ENCODE data around the gene LY6G6C.

Gene LY6G6C, protein sequence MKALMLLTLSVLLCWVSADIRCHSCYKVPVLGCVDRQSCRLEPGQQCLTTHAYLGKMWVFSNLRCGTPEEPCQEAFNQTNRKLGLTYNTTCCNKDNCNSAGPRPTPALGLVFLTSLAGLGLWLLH

DNA sequence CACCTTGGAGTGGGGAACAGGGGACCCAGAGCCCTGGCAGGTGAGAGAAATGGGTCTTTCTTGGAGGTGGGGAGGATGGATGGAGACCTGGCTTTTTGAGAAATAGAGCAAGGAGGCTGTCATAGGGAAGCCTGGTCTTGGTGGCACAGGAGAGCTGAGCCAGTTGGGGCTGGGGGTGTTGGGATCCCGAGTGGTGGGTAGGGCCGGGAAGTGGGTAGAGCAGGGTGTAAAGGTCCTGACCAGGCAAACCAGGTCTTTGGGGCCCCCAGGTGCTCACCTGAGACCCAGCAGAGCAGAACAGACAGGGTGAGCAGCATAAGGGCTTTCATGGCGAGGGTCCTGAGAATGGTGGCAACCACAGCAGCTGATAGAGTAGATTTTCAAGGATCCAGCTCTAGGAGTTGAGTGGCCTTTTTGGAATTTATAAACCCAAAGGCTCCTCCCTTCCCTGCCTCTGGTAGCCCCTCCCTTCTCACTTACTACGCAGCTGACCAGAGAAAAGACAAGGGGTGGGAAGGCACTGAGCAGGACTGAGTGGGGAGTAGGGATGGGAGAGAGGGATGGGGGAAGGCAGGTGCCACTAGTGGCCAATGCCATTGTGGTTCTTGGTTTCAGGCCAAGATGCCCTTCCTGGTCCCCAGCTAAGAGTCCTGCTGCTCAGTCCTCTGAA, at the start of gene LY6G6C:
LY6G6C (minus strand) TSS at position 396 of the 670 bp plus-strand sequence; CDS start at position 329, 67 bp downstream.
- no peak for DNase-seq

DNA sequence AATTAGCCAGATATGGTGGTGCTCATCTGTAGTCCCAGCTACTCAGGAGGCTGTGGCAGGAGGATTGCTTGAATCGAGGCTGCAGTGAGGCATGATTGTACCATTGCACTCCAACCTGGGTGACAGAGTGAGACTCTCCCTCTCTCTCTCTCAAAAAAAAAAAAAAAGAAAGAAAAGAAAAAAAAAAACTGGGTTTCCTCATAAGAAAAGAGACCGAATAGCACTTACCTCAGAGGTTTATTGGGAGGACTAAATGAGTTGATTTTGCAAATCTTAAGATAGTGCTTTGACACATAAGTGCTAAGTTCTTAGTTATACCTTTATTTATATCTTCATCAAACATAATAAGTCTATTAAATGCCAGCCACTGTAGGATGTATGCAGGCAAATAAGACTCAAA, 49.3 kb upstream of the LY6G6C start:
- DNase-seq = no peak

DNA sequence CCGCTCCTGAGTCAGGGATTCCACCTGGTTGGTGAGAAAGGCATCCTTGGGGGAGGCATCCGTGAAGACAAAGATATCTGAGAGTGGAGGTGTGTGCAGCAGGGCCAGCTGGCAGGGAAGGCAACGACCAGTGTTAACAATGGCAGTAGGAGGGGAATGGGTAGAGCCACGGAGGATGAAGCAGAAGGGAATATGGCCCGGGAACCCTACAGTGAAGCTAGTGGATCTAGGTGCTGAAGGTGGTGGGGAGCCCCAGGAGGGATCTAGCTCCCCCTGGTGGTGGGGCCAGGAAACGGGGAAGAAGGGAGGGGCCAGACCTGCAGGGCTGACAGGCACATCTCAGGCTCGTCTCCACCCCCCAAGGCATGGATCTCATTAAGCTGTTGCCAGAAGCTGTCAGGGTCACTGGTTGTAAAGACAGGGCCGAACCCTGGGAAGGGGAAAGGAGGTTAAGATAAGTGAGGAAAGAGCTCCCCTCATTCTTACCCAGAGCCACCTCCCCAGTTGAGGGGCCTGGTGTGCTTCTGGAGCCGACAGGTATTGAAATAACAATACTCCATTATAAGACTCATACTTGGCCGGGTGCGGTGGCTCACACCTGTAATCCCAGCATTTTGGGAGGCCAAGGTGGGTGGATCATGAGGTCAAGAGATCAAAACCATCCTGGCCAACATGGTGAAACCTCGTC, 48.3 kb upstream of the LY6G6C start:
- DNase-seq = peak; percentile 87

DNA sequence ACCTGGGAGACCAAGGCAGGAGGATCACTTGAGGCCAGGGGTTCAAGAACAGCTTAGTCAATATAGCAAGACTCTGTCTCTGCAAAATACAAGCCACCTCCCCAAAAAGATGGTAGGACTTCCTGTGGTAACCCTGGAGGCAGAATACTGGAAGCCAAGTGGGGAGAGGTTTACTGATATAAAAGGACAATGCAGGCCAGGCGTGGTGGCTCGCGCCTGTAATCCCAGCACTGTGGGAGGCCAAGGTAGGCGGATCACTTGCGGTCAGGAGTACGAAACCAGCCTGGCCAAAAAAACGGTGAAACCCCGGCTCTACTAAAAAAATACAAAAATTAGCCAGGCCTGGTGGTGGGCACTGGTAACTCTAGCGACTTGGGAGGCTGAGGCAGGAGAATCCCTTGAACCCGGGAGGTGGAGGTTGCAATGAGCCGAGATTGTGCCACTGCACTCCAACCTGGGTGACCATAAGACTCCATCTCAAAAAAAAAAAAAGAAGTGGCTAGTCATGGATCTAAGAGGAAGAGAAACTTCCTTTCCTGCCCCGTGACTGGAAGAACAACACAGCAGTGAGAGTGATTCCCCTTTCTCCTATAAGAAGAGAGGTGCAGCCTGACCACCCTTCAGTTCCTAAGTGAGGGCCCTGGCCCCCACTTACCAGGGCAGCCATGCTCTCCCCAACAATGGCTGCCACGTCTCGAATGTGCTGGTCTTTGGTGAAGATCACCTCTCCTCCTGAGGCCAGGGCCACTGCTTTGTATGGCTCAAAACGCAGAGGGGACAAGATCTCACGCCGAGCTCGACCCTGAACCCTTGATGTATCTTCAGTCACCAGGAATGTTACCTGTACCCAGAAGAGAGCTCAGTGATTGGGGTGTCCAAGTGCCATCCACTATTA, 47.1 kb upstream of the LY6G6C start:
- no peak for DNase-seq

DNA sequence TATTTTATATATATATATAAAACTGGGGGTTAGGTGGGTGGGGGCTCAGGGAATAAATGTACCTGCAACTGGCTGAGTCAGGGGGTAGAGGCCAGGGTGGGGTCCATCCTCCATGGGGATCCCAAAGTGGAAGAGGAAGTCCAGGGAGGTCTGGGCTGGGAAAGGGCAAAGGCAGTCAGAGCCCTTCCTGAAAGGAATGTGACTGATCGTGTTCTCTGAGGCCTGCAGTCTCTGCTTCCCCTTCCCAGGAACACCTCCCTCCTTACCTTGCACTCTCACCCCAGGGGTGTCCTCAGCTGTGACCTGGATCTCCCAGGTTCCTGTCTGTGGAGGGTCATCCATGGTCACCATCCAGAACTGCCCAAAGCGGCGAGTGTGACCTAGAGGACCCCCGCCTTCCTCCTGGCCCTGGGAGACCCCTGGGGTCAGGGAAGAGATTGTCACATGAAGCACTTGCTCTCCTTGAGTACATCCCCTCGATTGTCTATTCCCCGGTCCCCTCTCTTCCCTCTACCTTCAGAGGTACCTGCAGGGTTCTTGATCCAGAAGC, 45.6 kb upstream of the LY6G6C start:
- no peak for DNase-seq

DNA sequence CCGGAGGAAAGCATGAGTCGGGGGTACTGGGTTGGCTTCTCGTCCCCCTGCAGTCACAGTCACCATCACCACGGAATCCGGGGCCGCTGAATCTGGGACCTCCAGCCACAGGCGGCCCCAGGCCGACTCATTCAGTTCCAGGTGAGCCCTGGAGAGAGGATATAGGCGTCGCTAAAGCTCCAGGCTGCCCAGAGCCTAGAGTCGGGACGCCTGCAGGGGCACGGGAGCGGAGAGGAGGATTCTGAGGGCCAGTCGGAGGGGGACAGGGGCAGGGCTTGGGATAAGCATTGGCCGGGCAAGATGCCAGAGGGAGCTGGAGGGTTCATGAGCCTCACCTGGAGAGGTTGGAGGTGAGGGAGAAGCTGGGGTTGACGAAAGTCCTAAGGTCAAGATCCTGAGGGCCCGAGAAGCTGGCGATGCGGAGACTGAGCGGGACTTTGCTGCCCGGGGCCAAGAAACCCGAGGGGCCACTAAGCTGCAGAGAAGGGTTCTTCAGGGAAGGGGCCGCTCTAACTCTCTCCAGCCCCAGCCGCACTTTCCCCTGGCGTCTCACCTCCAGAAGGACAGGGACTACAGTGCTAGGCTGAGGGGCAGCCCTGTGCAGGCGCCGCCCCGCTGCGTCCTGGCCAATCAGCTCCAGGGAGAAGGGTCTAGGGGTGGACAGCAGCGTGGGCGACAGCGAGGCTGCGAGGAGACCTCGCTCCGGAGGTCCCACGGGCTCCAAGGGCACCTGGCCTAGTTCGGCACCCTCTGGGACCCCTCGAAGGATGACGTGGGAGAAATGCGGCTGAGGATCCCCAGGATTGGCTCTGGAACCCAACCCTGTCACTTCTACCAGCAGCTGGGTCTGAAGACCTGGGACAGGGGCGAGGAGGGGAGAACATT, 44.6 kb upstream of the LY6G6C start:
- no peak for DNase-seq

DNA sequence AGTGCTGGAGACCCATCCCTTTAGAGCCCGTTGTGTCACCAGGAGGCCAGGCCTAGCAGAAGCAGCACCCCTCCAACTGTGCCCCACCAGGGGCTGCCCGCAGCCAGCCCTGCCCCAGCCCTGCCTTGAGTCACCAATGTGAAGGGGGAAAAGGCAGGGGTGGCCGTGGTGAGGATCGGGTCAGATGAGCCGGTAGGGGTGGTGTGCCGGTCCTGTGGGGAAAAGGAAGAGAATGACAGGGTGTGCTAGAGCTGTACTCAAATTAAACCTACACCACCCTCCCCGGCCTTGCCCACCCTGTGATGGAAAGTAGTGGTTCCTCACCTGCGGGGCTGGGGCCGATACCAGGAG, 44.0 kb upstream of the LY6G6C start:
- DNase-seq = no peak

DNA sequence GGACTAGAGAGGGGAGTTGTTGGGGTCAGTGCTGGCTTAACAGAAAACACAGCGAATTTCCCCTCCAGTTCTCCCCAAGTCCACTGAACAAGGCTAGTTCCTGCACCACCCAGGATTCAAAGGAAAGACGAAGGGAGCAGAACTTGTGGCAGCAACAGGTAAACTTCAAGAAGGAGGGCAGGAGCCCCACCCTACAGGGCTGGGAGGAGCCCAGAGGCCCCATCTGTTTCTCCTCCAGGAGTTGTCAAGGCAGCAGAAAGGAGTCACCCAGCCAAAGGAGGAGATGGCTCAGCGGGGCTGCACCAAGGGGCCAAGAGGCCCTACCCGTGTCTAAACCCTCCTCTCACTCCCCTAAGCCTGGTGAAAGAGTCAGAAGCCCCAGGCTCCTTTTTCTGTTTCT, 42.7 kb upstream of the LY6G6C start:
- DNase-seq = no peak

DNA sequence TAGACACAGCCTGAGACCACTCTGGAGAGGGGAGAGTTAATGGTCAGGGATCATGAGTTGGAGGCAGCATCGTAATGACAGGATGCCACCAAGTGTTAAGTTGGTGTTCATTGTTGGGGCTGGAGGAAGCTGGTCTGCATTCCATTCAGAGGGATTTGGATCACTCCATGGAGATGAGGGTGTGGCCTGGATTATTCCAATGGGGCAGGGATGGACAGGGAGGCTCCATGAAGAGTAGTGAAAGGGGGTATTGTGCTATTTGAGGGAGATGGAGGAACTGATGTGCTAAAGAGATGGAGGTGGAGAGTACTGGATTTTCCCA, 42.0 kb upstream of the LY6G6C start:
- DNase-seq = no peak

DNA sequence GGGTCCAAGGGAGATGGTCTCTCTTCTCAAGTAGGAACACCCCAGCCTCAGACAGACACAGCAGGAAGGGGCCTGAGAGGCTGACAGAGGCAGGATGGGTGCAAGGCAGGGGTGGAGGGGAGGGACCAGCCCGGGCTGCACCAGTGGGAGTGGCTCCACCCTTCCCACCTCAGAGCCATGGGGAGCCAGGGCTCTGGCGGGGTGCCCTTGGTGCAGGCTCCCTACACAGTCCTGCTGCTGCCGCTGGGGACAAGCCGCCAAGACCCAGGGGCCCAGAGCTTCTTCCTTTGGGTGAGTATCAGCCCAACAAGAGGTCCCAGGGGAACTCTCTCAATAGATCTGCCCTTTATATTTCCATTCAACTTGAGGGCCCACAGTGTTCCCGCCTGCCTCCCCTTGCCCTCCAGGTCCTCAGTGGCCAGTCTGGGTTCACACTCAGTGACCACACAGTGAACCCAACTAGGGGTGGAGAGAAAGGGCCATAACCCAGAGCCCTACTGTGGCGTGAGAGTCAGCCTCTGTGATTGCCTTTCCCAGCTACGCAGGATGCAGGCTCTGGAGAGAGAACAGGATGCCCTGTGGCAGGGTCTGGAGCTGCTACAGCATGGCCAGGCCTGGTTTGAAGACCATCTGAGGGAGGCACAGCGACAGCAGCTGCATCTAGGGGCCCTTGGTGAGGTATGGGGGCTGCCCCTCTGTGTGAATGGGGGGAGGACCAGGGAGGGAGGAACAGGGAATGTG, 41.5 kb upstream of the LY6G6C start:
- DNase-seq = no peak

DNA sequence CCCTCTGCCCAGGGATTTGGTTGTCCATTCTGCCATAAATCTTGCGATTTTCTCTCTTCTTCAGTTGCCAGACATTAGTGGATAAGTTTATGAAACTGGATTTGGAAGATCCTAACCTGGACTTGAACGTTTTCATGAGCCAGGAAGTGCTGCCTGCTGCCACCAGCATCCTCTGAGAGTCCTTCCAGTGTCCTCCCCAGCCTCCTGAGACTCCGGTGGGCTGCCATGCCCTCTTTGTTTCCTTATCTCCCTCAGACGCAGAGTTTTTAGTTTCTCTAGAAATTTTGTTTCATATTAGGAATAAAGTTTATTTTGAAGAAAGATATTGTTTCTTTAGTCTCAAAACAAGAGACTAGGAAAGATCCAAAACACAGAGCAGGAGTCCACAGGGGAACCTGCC, 40.8 kb upstream of the LY6G6C start, which contains the start of gene SAPCD1:
SAPCD1 (plus strand) TSS at position 301 of the 400 bp plus-strand sequence. CDS start 399 bp downstream, outside the sequence.
- DNase-seq = no peak

DNA sequence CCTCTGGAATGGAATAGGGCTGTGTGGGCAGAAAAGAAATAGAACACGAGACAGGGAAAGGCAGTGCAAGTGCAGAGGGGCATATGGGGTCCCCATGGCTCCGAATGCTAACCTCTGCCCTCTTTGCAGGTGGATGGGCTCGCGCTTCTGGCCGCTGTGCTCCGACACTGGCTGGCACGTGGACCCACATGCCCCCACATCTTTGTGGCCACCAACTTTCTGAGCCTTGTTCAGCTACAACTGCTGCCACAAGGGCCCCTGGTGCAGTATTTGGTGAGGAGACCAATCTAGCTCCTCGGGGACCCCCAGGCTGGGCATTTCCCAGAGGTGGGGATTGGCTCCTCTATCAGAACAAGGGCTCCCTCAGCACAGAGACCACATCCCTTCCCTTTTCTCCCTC, 39.8 kb upstream of the LY6G6C start:
- DNase-seq = no peak

DNA sequence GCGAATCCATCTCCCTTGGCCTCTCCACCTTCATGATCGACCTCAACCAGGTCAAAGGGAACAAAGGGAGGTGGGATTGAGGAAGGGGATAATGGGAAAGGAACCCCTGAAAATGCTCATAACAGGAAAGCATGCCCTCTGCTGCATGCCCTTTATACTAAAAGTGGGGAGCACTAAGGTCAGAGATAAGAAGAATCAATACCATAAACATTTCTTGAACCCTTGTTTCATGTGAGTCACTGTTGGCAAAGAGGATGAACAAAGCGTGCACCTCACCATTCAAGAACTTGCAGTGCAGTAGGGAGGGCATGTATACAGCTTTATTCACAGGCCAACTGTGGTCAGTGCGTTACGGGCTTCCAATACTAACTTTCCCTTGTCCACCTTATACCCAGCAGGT, 39.2 kb upstream of the LY6G6C start:
- no peak for DNase-seq

DNA sequence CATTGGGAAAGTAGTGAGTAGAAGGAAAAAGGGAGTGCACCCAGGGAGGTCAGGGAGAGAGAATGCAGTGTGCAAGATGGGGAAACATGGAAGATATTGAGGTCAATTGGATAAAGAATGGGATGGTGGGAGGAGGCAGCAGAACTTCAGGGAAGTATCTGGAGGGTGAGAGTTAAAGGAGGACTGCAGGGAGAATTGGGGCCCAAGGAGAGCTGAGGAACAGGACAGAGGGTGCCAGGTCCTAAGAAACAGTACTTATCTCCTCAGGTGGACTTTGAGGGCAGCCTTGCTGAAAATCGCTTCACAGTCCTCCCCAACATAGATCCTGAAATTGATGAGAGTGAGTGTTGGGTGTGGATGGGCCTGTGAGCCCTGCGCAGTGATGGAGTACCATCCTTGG, 36.7 kb upstream of the LY6G6C start:
- no peak for DNase-seq

DNA sequence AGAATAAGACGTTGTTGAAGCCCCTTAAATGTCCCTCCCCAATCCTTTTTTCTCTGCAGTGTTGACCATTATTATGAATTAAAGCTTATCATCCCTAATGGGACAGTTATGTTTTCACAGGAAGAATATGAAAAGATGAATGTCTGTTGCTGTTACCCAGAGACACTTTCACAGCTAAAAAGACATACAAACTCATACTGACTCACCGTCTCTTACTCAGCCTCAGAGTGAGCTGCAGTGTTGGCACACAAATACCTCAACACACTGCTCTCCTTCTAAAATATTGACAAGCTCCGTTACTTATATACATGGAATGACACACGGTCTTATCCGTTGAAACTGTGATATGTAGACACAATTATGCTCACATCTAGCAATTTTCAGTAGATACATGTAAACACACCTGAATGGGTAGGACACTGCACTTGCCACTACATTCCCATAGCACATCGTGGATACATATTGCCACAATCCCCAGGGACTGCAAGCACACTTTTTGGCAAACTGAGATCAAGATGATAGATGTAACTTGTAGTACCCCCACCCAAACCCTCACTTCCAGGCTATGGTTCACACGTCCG, 31.3 kb upstream of the LY6G6C start:
- no peak for DNase-seq

DNA sequence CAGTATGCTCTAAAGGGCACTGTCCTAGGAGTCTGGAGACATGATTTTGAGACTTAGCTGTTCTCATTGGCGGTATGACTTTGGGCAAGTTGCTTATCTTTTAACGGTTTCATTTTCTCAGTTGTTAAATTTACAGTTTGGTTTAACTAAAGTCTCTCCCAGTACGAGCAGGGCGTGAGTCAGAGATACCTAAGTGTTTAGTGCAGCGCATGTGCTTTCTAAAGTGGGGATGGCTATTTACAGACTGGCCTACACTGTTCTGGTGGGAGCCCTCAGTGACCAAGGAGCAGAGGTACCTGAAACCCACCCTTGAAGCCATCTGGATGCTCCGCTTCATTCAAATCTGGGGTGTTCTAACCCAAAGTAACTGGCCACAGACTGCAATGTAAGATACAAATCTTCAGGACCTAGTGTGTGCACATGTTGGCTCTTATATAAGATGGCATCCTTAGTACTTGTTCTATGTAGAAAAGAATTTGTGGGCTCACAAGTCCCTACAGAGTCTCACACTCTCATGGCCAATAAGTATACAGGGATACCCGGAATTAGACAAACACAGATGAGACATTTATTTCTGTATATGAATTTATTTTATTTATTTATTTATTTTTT, 29.0 kb upstream of the LY6G6C start:
- no peak for DNase-seq

DNA sequence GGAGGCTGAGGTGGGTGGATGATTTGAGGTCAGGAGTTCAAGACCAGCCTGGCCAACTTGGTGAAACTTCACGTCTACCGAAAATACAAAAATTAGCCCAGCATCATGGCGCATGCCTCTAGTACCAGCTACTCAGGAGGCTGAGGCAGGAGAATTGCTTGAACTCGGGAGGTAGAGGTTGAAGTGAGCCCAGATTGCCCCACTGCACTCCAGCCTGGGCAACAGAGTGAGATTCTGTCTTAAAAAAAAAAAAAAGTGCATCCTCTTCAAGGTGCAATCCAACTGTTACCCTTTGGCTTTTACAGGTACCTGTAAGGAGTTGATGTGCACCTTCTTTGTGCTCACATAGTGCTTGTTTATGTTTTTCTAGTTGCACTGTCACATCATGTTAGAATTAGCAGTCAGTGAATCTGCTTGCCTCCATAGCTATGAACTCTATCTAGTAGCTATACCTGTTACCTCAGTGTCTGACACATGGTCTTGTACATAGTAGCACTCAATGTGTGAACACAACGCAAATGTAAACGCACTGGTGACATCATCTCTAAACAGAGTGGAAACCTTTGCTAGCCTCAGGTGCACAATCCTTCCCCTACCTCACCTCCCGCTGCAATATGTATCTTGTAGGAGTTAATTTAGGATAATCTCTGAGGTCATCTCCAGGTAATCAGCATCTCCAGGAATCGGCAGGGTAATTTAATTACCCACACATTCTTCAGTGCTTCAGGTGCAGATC, 27.9 kb upstream of the LY6G6C start:
- DNase-seq = no peak

DNA sequence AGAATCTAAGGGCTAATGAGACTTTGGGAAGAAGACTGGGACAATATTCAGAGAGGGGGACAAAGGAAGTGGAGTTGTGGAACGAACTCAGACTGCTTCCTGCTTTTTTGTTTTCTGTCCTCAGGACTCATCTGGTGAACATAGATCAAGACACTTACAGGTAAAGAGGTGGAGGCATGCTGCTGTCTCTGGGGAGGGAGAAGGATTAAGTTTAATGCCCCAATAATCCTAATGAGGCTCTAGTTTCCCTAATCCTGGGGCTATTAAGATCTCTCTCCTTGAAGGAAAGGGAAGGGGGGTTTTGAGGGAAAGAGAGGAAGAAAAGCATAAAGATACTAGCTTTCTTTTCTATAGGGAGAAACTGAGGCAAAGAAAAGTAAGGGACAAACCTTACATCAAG, 22.9 kb upstream of the LY6G6C start:
- no peak for DNase-seq

DNA sequence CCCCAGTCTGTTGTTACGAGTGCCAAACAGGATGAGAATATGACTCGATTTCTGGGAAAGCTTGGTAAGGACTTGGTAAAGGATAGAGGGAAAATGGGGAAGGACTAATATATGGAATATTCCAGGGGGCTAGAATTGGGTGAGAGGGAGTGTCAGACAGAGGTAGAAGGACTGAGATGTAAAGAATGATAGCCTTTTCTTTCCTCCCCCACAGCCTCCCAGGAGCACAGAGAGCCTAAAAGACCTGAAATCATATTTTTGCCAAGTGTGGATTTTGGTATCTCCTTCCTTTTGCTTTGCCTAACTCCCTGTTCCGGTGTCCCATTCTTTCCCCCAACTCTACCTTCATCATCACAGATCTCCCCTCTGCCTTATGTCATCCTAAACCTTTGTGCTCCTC, 21.3 kb upstream of the LY6G6C start:
- no peak for DNase-seq

DNA sequence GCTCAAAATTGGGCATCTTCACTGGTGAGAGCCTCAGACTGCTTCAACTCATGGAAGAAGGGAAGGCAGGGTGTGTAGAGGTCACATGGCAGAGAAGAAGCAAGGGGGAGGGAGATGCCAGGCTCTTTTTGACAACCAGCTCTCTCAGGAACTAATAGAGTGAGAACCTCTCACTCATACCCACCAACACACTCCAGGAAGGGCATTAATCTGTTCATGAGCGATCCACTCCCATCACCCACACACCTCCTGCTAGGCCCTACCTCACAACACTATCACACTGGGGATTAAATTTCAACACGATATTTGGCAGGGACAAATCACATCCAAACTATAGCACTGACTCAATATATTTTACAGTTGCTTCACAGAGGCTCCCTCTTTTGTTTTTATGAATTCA, 20.3 kb upstream of the LY6G6C start:
- no peak for DNase-seq

Data from hematopoietic multipotent progenitor cell treated with erythropoietin and hydrocortisone succinate and interleukin-3 and kit ligand, for 8 days (in vitro differentiated cells).